ENCODE results near the gene ILKAP.

ILKAP gene

DNA sequence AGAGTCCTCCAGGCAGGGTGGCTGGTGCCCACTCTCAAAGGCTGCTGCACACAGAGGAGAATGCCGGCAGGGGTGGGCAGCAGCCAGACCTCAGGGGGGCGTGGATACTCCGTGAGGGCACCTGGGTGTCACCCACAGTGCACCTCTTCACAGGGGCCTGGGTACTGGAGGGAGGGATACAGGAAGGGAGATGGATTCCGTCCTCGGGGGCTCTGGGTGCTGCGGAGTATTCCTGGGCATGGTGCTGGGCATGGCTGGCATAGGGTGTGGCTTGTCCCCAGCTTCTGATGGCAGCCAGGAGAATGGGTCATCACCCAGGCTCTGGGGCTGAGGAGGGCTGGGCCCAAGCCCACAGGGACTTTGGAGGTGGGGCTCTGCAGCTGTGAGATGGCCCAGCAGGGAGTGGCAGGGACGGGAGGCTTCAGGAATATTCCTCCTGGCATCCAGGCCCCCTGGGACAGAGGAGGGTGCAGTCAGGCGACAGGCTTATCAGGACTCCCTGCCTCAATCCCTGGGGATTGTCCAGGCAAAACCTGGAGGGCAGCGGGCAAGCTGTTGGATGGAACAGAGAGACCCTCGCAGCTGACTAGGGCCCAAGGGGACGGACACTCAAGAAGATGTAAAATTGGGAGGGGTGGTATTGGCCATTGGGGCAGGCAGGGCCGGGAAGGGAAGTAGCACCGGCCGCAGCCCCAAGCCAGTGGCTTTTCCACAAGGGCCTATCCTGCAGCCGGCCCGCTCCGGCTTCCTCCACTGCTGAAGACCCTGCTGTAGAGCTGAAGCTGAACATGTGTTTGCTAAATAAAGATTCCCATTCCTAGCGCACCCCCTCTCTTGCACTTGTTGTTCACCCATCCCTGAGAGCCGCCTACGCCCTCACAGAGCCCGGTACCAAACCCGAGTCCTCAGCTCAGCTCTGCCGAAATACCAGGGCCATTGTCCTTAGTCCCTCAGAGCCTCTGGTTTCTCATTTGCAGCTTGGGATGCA, 70.7 kb downstream of the ILKAP start:
- no peak for DNase-seq (ENCODE audit: low spot score)
- H3K4me3 ChIP-seq = no peak overlapping the region
- H3K27ac ChIP-seq = no peak overlapping the region
- TF ChIP-seq, protein P1, sequence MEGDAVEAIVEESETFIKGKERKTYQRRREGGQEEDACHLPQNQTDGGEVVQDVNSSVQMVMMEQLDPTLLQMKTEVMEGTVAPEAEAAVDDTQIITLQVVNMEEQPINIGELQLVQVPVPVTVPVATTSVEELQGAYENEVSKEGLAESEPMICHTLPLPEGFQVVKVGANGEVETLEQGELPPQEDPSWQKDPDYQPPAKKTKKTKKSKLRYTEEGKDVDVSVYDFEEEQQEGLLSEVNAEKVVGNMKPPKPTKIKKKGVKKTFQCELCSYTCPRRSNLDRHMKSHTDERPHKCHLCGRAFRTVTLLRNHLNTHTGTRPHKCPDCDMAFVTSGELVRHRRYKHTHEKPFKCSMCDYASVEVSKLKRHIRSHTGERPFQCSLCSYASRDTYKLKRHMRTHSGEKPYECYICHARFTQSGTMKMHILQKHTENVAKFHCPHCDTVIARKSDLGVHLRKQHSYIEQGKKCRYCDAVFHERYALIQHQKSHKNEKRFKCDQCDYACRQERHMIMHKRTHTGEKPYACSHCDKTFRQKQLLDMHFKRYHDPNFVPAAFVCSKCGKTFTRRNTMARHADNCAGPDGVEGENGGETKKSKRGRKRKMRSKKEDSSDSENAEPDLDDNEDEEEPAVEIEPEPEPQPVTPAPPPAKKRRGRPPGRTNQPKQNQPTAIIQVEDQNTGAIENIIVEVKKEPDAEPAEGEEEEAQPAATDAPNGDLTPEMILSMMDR (IDR thresholded peaks at IDR 0.05) = no peak

DNA sequence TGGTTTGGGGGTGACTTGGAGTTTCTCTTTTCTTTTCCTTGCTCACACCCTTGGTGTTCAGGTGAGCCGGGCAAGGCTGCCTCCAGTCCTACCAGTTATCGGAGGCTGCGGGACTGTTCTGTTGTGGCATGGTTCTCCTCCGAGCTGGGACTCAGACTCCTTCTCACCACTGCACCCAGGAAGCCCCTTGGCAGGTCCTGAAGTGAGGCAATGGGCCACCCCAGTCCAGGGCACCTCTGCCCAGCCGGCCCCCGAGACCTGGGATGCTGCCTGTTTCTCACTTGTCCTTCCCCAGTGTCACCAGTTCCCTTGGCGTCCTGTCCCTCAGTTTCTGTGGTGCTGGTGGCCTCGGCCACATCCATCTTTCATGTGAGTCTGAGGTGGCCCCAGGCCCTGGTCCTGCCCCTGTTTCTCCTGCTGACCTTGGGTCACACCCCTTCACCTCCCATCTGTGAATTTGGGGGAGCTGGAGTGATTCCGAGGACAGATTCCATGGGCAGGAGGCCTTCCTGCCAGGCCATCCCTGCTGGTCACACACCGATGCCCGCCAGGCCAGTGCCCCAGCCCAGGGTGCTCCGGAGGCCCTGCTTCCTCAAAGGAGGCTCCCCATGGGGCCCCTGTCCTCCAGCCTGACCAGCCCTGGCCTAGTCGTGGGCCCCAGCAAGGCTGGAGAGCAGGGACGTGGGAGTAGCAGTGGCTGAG, 71.6 kb downstream of the ILKAP start:
- TF ChIP-seq, protein P1 (IDR thresholded peaks at IDR 0.05) = no peak
- Histone ChIP-seq H3K4me3 (no peak overlapping the region), H3K27ac (no peak overlapping the region)
- DNase-seq (ENCODE audit: low spot score) = no peak

DNA sequence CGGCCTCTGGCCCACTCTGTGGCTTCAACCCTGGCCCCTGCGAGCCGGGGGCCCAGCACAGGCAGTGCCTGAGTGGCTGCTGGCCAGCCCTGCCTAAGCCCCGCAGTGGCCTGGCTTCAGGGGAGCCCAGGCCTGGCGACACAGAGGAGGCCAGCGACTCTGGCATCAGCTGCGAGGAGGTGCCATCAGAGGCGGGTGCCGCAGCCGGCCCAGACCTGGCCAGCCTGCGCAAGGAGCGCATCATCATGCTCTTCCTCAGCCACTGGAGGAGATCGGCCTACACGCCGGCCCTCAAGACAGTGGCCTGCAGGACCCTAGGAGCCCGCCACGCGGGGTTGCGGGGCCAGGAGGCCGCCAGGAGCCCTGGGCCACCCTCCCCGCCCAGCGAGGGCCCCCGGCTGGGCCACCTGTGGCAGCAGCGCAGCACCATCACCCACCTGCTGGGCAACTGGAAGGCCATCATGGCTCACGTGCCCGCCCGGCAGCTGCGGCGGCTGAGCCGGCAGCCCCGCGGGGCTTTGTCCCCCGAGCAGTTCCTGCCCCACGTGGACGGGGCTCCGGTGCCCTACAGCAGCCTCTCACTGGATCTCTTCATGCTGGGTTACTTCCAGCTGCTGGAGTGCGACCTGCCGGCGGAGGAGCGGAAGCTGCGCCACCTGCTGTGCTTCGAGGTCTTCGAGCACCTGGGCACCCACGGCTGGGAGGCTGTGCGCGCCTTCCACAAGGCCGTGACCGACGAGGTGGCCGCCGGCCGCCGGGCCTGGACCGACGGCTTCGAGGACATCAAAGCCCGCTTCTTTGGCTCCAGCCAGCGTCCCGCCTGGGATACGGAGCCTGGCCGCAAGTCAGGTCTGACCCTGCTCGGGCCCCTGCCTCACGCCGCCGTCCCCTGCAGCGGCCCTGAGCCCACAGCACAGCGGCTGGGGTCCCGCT, 72.5 kb downstream of the ILKAP start:
- Histone ChIP-seq H3K4me3 (no peak overlapping the region), H3K27ac (no peak overlapping the region)
- DNase-seq (ENCODE audit: low spot score) = no peak
- TF ChIP-seq, protein P1 (IDR thresholded peaks at IDR 0.05) = no peak

- TF ChIP-seq, protein P1 (IDR thresholded peaks at IDR 0.05) = no peak
- H3K27ac ChIP-seq = no peak overlapping the region
- DNase-seq (ENCODE audit: low spot score) = no peak
- no peak overlapping the region for H3K4me3 ChIP-seq
These were observed 73.3 kb downstream of the ILKAP start for GRCh38 chr2:238130111-238130695.

GRCh38 chr2:238129166-238130010, 74.1 kb downstream of the ILKAP start:
- H3K4me3 ChIP-seq = no peak overlapping the region
- no peak for DNase-seq (ENCODE audit: low spot score)
- H3K27ac ChIP-seq = no peak overlapping the region
- TF ChIP-seq, protein P1 (IDR thresholded peaks at IDR 0.05) = no peak

All from coronary artery (tissue), 2 donors.